Nephron (organoid): ENCODE data around the gene TSPAN14.

Source experiments
- H3K27ac Mint-ChIP-seq, 3 experiments: 2 replicates each; pipeline ENCODE4 v1.8.0; 2020; ENCODE audit warnings: mixed read lengths in 3 of 3, mild to moderate bottlenecking in 2 of 3, moderate library complexity in 1 of 3
- H3K27me3 Mint-ChIP-seq: 2 replicates; pipeline ENCODE4 v1.8.0; 2021; ENCODE audit warnings: low read depth, mild to moderate bottlenecking, moderate library complexity, mixed read lengths
- H3K36me3 Mint-ChIP-seq: 2 replicates; pipeline ENCODE4 v1.8.0; 2020; ENCODE audit warnings: low read depth, mixed read lengths
- H3K4me1 Mint-ChIP-seq: 2 replicates; pipeline ENCODE4 v1.8.0; 2020; ENCODE audit warnings: mixed read lengths
- H3K4me3 Mint-ChIP-seq, 3 experiments: 2 replicates each; pipeline ENCODE4 v1.8.0; 2020; ENCODE audit warnings: mild to moderate bottlenecking in 3 of 3, mixed read lengths in 3 of 3, moderate library complexity in 2 of 3
- H3K9me3 Mint-ChIP-seq: 2 replicates; pipeline ENCODE4 v1.8.0; 2020; ENCODE audit warnings: mixed read lengths
- CTCF ChIP-seq, 3 experiments: fragments of 200-600 bp; sonication (generic); IDR thresholded peaks; one replicate each; pipeline ENCODE4 v1.5.0; 2021; ENCODE audit warnings: antibody characterized with exemption in 3 of 3; ENCODE audit not compliant: unreplicated experiment in 3 of 3

Gene TSPAN14

DNA sequence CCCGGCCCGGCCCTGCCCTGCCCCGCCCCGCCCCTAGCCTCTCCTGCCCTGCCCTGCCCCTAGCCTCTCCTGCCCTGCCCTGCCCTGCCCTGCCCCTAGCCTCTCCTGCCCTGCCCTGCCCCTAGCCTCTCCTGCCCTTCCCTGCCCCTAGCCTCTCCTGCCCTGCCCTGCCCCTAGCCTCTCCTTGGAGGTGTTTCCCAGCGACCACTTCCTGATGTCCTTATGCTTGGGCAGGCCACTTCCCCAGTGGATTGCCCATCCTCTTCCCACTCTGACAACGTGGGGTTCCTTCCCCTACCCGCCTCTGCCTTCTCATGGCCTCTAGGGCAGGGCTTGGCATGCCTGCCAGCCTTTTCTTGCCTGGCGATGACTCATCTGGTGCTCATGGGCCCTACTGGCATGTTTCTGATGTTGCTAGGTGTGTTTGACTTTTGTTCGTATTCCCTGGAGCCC is 24.6 kb upstream of the TSPAN14 start:
- Mint-ChIP-seq H3K9me3 (no peaks in the 10 kb centered on the region), H3K27me3 (no peaks in the 10 kb centered on the region), H3K4me1 (peaks cover 12% of the 10 kb centered on the region), H3K36me3 (peaks cover 76% of the 10 kb centered on the region), H3K27ac (no peak overlapping the region), H3K4me3 (no peak overlapping the region)
- no peak for TF ChIP-seq CTCF (IDR thresholded peaks at IDR 0.05; ENCODE audit: unreplicated experiment in 3 of 3)

DNA sequence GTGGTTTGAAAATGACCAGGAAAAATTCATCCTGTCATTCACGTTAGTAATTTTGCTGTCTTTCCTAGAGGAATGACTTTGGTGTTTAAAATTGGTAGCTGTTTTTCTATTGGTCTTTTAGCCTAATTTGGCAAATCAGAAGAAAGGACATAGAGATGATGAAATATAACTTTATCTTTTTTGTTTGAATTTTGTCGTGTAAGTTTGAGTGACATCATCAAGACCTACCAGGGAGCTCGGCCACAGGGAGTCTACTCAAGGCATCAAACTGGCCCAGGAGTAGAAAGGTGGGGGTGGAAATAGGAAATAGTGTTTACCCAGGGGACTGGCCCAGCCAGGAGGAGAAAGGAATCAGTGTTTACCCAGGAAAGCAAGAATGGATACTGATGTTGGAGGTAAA is 21.0 kb upstream of the TSPAN14 start:
- H3K4me1 Mint-ChIP-seq, result no peaks in the 10 kb centered on the region
- no peak overlapping the region for H3K27ac Mint-ChIP-seq
- no peak overlapping the region for H3K4me3 Mint-ChIP-seq
- no peak for TF ChIP-seq CTCF (IDR thresholded peaks at IDR 0.05; ENCODE audit: unreplicated experiment in 3 of 3)
- no peaks in the 10 kb centered on the region for H3K9me3 Mint-ChIP-seq
- H3K36me3 Mint-ChIP-seq, result peaks cover 43% of the 10 kb centered on the region
- H3K27me3 Mint-ChIP-seq, result no peaks in the 10 kb centered on the region

DNA sequence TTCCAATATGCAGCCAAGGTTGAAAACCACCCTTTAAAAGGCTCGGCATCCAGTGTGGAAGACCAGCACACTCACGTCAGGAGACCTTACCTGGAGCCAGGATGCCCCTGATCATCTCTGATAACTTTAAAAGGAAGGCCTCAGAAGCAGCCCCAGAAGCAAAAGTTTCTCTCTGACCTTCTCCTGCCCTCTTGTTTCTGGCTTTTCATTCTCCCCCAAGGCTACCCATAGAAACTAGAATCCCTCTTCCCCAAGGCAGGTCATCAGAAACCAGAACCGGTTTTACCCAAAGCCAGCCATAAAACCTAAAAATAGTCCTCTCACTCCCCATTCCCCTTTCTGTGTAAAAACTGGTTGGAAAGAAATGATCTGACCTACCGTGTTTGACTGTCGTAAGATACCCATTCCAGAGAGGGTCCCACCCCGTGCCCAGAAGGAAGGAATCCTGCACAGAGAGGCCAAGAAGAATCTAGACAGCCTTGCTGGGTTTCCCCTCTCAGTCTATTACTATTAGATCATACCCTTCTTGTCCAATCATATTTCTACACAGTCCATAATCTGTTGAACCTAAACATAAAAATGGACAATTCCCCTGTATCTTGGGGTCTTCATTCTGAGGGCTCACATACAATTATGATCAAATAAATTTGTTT is 17.5 kb upstream of the TSPAN14 start:
- H3K4me3 Mint-ChIP-seq, result no peak overlapping the region
- H3K27ac Mint-ChIP-seq, result peak overlapping the region in 1 of 3 experiments; percentile 5
- H3K4me1 Mint-ChIP-seq, result no peaks in the 10 kb centered on the region
- TF ChIP-seq CTCF (IDR thresholded peaks at IDR 0.05; ENCODE audit: unreplicated experiment in 3 of 3), result no peak
- H3K9me3 Mint-ChIP-seq, result no peaks in the 10 kb centered on the region
- H3K27me3 Mint-ChIP-seq, result no peaks in the 10 kb centered on the region
- H3K36me3 Mint-ChIP-seq, result peaks cover 23% of the 10 kb centered on the region

GRCh38 chr10:80437227-80437626 is 16.9 kb upstream of the TSPAN14 start:
- H3K9me3 Mint-ChIP-seq, result no peaks in the 10 kb centered on the region
- H3K27ac Mint-ChIP-seq, result peak overlapping the region in 1 of 3 experiments; percentile 5
- no peak overlapping the region for H3K4me3 Mint-ChIP-seq
- no peak for TF ChIP-seq CTCF (IDR thresholded peaks at IDR 0.05; ENCODE audit: unreplicated experiment in 3 of 3)
- peaks cover 17% of the 10 kb centered on the region for H3K36me3 Mint-ChIP-seq
- H3K27me3 Mint-ChIP-seq, result no peaks in the 10 kb centered on the region
- H3K4me1 Mint-ChIP-seq, result no peaks in the 10 kb centered on the region

- H3K9me3 Mint-ChIP-seq, result no peaks in the 10 kb centered on the region
- H3K27me3 Mint-ChIP-seq, result no peaks in the 10 kb centered on the region
- no peak overlapping the region for H3K4me3 Mint-ChIP-seq
- H3K4me1 Mint-ChIP-seq, result peaks cover 25% of the 10 kb centered on the region
- no peak overlapping the region for H3K27ac Mint-ChIP-seq
- no peaks in the 10 kb centered on the region for H3K36me3 Mint-ChIP-seq
- no peak for TF ChIP-seq CTCF (IDR thresholded peaks at IDR 0.05; ENCODE audit: unreplicated experiment in 3 of 3)
These were observed 12.3 kb upstream of the TSPAN14 start for GRCh38 chr10:80441831-80442230.

DNA sequence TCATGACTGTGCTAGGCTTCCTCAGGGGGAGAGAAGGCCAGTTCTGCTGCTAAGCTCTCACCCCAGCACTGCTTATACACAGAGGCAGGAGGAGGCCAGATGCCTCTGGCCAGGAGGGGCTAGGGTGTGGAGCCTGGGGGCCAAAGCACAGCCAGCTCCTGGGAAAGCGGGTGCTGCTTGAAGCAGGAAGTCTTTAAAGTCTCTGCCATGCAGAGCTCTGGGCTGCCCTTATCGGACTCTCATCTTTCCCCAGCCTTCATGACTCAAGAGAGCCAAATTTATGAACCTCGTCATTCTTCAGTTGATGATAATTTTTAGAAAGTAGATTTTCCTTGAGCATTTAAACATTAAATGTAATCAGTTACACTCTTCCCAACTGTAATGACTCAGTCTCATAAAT is 11.2 kb upstream of the TSPAN14 start:
- H3K36me3 Mint-ChIP-seq, result no peaks in the 10 kb centered on the region
- H3K27me3 Mint-ChIP-seq, result peaks cover 5% of the 10 kb centered on the region
- no peak overlapping the region for H3K4me3 Mint-ChIP-seq
- H3K4me1 Mint-ChIP-seq, result peaks cover 32% of the 10 kb centered on the region
- H3K9me3 Mint-ChIP-seq, result no peaks in the 10 kb centered on the region
- no peak for TF ChIP-seq CTCF (IDR thresholded peaks at IDR 0.05; ENCODE audit: unreplicated experiment in 3 of 3)
- H3K27ac Mint-ChIP-seq, result no peak overlapping the region
